A549 (cell line): ENCODE data around the gene SPDYE4.

Source experiments
- CTCF ChIP-seq: fragments of >200 bp; sonication (Bioruptor Twin); formaldehyde crosslinking; IDR thresholded peaks from 3 replicates; pipeline ENCODE4 v1.5.1; 2016
- JUNB ChIP-seq: fragments of >200 bp; sonication (Bioruptor Twin); formaldehyde crosslinking; IDR thresholded peaks from 2 replicates; pipeline ENCODE4 v1.6.1; 2016
- MAZ ChIP-seq: fragments of 150-350 bp; IDR thresholded peaks from 2 replicates; pipeline ENCODE4 v1.6.1; 2014; ENCODE audit warnings: antibody characterized with exemption, low read depth, low read length, borderline replicate concordance
- POLR2A ChIP-seq: IDR thresholded peaks from 2 replicates; pipeline ENCODE4 v1.6.1; 2012; ENCODE audit warnings: mild to moderate bottlenecking, low read length
- RAD21 ChIP-seq, 2 experiments: fragments of >200 bp in 1 of 2; sonication (Bioruptor Twin) in 1 of 2; formaldehyde crosslinking in 1 of 2; IDR thresholded peaks in 1 of 2; conservative IDR thresholded peaks in 1 of 2; 2 replicates in 1 of 2; 3 replicates in 1 of 2; pipeline ENCODE4 v1.6.1; 2012 to 2018; ENCODE audit warnings: inconsistent platforms in 1 of 2

- TF ChIP-seq CTCF, result no peak
- no peak for TF ChIP-seq POLR2A
- TF ChIP-seq MAZ, result no peak
- no peak for TF ChIP-seq RAD21 (conservative IDR thresholded peaks at IDR 0.05 in 1 of 2, IDR thresholded peaks at IDR 0.05 in 1 of 2)
- no peak for TF ChIP-seq JUNB
These were observed 35.3 kb upstream of the SPDYE4 start for GRCh38 chr17:8793649-8794048.
